NOMO-1 (cell line): ENCODE data around the gene LIMS2.

Experiments
- DNase-seq, 2 experiments: peaks; one replicate each; lab custom pipeline; 2025; ENCODE audit not compliant: unreplicated experiment in 2 of 2; lab: John Stamatoyannopoulos, UW

Gene LIMS2

GRCh38 chr2:127678531-127678930 lies 3.2 kb upstream of the LIMS2 start:
- no peak for DNase-seq

- no peak for DNase-seq
Observed at GRCh38 chr2:127676906-127677305, 1.6 kb upstream of the LIMS2 start.

GRCh38 chr2:127674241-127675209 lies 805 bp downstream of the LIMS2 start:
- no peak for DNase-seq

- DNase-seq: no peak
Observed at GRCh38 chr2:127673291-127674069, 1.9 kb downstream of the LIMS2 start.

- DNase-seq: no peak
Observed at GRCh38 chr2:127672341-127673224, 2.7 kb downstream of the LIMS2 start.

- DNase-seq: no peak
Observed at GRCh38 chr2:127671557-127672302, 3.6 kb downstream of the LIMS2 start.

DNA sequence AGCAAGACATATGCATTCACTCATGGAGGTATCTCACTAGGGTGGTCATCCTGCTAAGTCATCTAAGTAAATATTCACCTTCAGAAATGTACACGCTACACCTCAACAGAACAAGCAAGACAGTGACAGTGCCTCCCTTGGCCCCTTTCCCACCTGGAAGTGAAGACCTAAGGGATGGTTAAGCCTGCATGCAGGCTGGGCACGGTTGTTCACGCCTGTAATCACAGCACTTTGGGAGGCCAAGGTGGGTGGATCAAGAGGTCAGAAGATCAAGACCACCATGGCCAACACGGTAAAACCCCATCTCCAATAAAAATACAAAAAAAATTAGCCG lies 4.4 kb downstream of the LIMS2 start:
- no peak for DNase-seq

DNA sequence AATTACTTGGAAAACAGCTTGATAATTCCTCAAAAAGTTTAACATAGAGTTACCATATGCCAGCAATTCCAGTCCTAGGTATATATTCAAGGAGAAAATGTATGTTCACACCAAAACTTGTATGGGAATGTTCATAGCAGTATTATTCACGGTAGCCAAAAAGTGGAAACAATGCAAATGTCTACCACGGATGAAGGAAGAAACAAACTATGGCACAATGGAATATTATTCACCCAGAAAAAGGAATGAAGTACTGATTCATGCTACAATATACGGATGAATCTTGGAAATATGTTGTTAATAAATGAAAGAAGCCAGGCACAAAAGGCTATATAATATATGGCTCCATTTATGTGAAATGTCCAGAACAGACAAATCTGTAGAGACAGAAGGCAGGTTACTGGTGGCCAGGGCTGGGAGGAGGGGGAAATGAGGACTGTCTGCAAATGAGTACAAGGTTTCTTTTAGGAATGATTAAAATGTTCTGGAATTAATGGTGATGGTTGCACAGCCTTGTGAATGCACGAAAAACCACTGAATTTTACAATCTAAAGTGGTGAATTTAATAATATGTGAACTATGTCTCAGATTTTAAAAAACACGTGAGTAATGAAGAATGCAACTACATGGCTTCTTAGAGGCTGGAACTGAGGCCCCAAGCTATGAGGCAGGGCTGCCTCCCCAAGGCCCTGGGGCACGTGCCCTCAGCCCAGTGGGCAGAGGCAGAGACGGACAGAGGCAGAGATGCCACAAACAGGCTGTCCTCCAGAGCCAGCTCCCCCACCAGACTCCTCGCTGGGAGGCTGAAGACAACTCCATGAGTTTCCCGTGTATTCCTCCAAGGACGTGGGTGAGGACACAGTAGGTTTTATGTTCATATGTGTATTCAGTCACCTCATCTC lies 5.0 kb downstream of the LIMS2 start:
- DNase-seq: no peak

- no peak for DNase-seq
Observed at GRCh38 chr2:127669056-127669455, 6.3 kb downstream of the LIMS2 start.

- no peak for DNase-seq
Observed at GRCh38 chr2:127665267-127665893, 9.9 kb downstream of the LIMS2 start.

GRCh38 chr2:127664895-127665225 lies 10.5 kb downstream of the LIMS2 start:
- DNase-seq: no peak

DNA sequence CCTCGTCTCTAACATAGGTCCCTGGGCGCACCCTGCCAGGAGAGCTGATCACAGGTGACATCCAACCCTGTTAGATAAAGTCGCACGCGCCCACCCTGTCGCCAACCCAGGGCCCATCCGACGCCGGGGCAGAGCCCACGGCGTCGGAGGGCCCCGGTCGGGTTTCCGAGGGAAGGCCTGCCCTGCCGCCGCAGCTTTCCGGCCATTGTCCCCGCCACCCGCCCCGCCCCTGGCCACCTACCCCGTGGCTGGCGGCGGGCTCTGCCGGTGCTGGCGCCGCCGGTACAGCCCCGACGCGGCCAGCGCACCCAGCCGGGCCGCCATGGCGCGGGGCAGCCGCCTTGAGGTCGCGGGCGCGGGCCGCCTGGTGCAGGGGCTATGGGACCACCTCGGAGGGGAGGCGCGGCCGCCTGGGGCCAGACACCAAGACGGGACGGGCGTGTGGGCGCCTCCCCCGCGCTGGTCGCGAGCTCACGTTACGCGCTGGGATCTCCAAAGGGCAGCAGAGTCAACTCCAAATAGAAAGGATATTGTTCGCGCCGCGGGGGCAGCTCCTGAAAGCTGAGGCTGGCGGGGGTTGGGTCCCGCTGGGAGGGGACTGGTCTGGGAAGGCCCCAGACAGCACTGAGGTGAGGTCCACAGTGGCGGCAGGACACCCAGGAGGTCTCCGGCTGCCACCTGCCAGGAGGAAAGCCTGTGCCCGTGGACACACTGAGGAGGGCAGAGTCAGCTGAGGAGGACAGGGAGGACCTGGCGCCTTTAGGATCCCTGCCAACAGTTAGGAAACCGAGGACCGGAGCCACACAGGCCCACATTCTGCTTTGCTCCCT lies 11.1 kb downstream of the LIMS2 start:
- no peak for DNase-seq

DNA sequence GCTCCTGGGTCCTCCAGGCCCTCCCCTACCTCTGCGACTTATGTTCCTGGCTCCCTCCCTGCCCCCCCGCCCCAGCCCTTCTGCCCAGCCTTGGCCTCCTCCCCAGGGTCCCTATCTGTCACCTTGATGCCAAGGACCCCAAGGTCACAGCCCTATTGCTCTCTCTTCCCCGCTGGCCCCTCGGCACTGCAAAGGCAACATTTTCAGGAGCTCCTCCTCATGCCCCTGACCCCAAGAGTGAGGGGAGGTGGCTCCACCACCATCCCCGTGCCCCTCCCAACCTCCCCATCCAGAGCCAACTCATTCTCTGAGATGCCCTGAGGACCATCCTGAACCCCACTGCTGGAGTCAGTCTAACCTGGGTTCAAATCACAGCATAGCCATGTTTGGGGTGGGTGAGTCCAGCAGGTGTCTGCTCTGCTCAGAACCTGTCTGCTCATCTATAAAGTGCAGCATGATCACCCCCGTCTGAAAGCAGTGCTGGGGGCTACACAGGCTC lies 11.7 kb downstream of the LIMS2 start:
- no peak for DNase-seq

DNA sequence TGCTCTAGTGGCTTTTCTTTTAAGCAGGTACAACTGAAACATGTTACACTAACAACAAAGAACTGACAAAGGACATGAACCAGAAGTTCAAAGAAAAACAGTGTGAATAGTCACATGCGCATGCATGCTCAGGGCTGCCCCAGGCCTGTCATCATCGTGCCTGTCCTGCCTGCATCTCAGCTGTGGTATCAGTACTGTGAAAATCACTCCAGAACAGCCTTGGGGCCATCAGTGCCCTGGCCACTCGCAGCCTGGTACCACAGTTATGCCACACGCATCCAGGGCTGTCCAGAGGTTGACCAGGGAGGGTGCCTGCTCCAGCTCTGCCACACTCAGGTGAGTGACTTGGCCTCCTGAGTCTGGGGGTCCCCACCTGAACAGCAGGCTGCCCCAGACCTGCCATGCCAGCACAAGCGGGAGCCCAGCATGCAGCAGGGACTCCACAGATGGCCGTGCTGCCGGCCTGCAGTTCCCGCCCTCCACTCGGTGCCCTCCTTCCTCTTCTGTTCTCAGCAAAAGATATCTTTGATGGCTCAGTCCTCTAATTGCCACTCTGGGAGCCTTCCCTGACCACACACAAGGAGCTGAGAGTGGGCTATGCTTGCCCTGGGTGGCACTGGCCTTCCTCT lies 12.3 kb downstream of the LIMS2 start:
- DNase-seq: no peak

- no peak for DNase-seq
Observed at GRCh38 chr2:127661949-127662510, 13.3 kb downstream of the LIMS2 start.

DNA sequence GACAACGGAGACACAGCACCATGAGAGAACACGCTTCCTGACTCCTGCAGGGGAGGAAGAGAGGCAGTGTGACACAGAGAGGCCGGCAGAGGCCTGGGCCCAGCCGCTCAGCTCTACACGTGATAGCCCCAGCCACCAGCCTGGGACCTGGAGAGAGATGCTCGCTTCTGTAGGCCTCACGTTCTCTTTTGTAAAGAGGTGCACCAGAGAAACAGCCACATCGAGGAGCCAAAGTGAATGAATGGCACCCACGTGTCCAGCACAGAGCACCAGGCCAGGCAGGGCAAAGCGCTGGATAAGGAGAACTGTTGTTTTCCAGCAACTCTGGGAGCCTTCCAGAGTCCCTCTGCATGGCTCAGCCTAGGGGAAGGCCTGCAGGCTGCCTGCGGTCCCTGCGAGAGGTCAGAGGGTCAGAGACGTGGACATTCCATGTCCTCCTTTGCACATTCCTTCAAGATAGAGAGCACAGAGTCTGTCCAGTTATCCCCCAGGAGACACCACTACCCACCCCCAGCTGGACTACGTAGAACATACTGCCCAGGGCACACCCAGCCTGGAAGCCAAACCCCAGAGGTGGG lies 14.2 kb downstream of the LIMS2 start:
- DNase-seq: no peak

- DNase-seq: no peak
Observed at GRCh38 chr2:127660291-127660578, 15.1 kb downstream of the LIMS2 start.
